Uterus (tissue), 2 donors: ENCODE data around the gene NSUN3.

Experiments used
- POLR2A ChIP-seq, 2 donors: fragments of 450-650 bp; IDR thresholded peaks; one replicate each; pipeline ENCODE4 v1.6.1; 2016; ENCODE audit warnings: antibody characterized with exemption in 2 of 2, mild to moderate bottlenecking in 1 of 2, moderate library complexity in 1 of 2
- TF ChIP-seq, protein P1 (sequence below), 4 experiments: fragments of 200-600 bp in 2 of 4; fragments of 450-650 bp in 2 of 4; sonication (generic) in 2 of 4; IDR thresholded peaks; one replicate each; pipeline ENCODE4 v1.5.1; 2016 to 2019; ENCODE audit warnings: antibody characterized with exemption in 4 of 4, mild to moderate bottlenecking in 2 of 4, moderate library complexity in 1 of 4

DNA sequence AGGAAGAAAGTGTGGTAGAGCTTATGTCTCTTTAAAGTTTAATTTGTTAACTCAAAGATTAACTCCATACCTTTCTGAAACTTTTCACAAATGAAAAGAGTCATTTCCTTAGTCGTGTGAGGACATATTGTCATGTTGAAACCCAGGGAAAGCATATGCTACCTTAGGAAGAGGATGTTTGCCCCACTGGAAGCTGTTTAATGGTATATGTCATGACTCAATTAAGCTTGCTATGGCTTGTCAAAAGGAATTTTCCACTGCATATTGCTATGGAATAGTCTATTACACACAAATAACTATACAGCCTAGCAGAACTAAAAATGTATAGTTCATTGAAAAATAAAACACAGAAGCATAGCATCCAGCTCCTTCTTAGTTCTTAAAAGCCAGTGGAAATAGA is 69.9 kb downstream of the NSUN3 start:
- no peak for TF ChIP-seq POLR2A (IDR thresholded peaks at IDR 0.05)
- TF ChIP-seq, protein P1, sequence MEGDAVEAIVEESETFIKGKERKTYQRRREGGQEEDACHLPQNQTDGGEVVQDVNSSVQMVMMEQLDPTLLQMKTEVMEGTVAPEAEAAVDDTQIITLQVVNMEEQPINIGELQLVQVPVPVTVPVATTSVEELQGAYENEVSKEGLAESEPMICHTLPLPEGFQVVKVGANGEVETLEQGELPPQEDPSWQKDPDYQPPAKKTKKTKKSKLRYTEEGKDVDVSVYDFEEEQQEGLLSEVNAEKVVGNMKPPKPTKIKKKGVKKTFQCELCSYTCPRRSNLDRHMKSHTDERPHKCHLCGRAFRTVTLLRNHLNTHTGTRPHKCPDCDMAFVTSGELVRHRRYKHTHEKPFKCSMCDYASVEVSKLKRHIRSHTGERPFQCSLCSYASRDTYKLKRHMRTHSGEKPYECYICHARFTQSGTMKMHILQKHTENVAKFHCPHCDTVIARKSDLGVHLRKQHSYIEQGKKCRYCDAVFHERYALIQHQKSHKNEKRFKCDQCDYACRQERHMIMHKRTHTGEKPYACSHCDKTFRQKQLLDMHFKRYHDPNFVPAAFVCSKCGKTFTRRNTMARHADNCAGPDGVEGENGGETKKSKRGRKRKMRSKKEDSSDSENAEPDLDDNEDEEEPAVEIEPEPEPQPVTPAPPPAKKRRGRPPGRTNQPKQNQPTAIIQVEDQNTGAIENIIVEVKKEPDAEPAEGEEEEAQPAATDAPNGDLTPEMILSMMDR (IDR thresholded peaks at IDR 0.05), result no peak
